Epithelial cell of proximal tubule (primary cell): ENCODE data around the gene MB21D2. TPM values are rescaled to one million over a fixed set of nuclear protein-coding genes. Genes with fewer than 3 reads are reported as not detected.
A peak's percentile ranks its signal among the peaks of the same experiment; 100 is the strongest.
"Not testable (repeated sequence)": the region's sequence is repeated elsewhere in the genome, so short reads cannot be mapped to it uniquely, and the experiment has no call there.

Experiments used
- DNase-seq: peaks from one replicate; pipeline ENCODE4 v3.0.0-alpha.2; 2011; ENCODE audit warnings: low read depth
- H3K4me3 ChIP-seq: 2 replicates; pipeline ENCODE4 v1.5.1; 2011; ENCODE audit warnings: low read depth, mild to moderate bottlenecking, low read length
- CTCF ChIP-seq: conservative IDR thresholded peaks from 2 replicates; pipeline ENCODE4 v1.5.1; 2012; ENCODE audit warnings: low read depth, mild to moderate bottlenecking, low read length
- total RNA-seq: library from RNA; depleted of rRNA; stranded (reverse); fragments of >200 nt; gene quantifications from 2 replicates; pipeline ENCODE4 v1.2.3, GENCODE V29; 2015

MB21D2 gene
- total RNA-seq, 1 donor from 2014 or later = 17.7 TPM

GRCh38 chr3:192851821-192852372 is 65.8 kb downstream of the MB21D2 start:
- no peak overlapping the region for H3K4me3 ChIP-seq
- peak; percentile 95 for DNase-seq
- no peak for TF ChIP-seq CTCF

GRCh38 chr3:192850451-192850981 is 67.1 kb downstream of the MB21D2 start:
- no peak for DNase-seq
- no peak for TF ChIP-seq CTCF
- no peak overlapping the region for H3K4me3 ChIP-seq

GRCh38 chr3:192849821-192850220 is 67.8 kb downstream of the MB21D2 start:
- H3K4me3 ChIP-seq, DNase-seq: not testable (repeated sequence)

GRCh38 chr3:192848371-192849233 is 69.1 kb downstream of the MB21D2 start:
- DNase-seq = no peak
- H3K4me3 ChIP-seq = no peak overlapping the region
- no peak for TF ChIP-seq CTCF

GRCh38 chr3:192847941-192848340 is 69.7 kb downstream of the MB21D2 start:
- TF ChIP-seq CTCF = no peak
- H3K4me3 ChIP-seq = no peak overlapping the region
- DNase-seq = no peak

GRCh38 chr3:192845526-192845855 is 72.2 kb downstream of the MB21D2 start:
- no peak for DNase-seq
- TF ChIP-seq CTCF = no peak
- no peak overlapping the region for H3K4me3 ChIP-seq

GRCh38 chr3:192844836-192845525 is 72.7 kb downstream of the MB21D2 start:
- H3K4me3 ChIP-seq = no peak overlapping the region
- no peak for DNase-seq
- no peak for TF ChIP-seq CTCF
